ENCODE data around the gene PLEKHM1. TPM values are rescaled to one million over a fixed set of nuclear protein-coding genes. Genes with fewer than 3 reads are reported as not detected.

Gene PLEKHM1
- total RNA-seq, 1 donor from 2014 or later = 41.9 TPM

GRCh38 chr17:45440161-45440778, 50.3 kb downstream of the PLEKHM1 start:
- Mint-ChIP-seq H3K9me3 (ENCODE audit: unreplicated experiment) (no peaks in the 10 kb centered on the region), H3K4me1 (ENCODE audit: low read depth, unreplicated experiment) (peaks cover 23% of the 10 kb centered on the region), H3K27ac (ENCODE audit: unreplicated experiment) (no peak overlapping the region), H3K4me3 (ENCODE audit: unreplicated experiment) (no peak overlapping the region), H3K27me3 (ENCODE audit: low read depth, unreplicated experiment) (no peaks in the 10 kb centered on the region), H3K36me3 (ENCODE audit: low read depth, unreplicated experiment) (peaks cover 8% of the 10 kb centered on the region)
- peaks cover 18% of the 10 kb centered on the region for H3K4me1 ChIP-seq (ENCODE audit: insufficient read depth, low read length)
- H4K20me1 ChIP-seq (ENCODE audit: insufficient read depth, low read length) = peaks cover 7% of the 10 kb centered on the region
- no peak for FAIRE-seq
- H3K9me3 ChIP-seq (ENCODE audit: insufficient read depth, low read depth, low read length) = no peaks in the 10 kb centered on the region
- no peak overlapping the region for H3K9ac ChIP-seq (ENCODE audit: low read length)
- H3K79me2 ChIP-seq (ENCODE audit: insufficient read depth, low read length) = no peaks in the 10 kb centered on the region
- DNase-seq (ENCODE audit: low read depth) = no peak
- H2AFZ ChIP-seq (ENCODE audit: low read depth, low read length) = no peak overlapping the region
- no peaks in the 10 kb centered on the region for H3K27me3 ChIP-seq (ENCODE audit: insufficient read depth, low read length)
- H3K4me3 ChIP-seq (ENCODE audit: insufficient read depth, low read depth, low read length) = no peak overlapping the region
- TF ChIP-seq EZH2 (IDR thresholded peaks at IDR 0.05; ENCODE audit: insufficient read depth, low read length) (no peak), CTCF (IDR thresholded peaks at IDR 0.05; ENCODE audit: insufficient read depth, low read depth, low read length) (no peak)
- no peak overlapping the region for H3K27ac ChIP-seq (ENCODE audit: low read depth, low read length)
- no peaks in the 10 kb centered on the region for H3K36me3 ChIP-seq (ENCODE audit: insufficient read depth, low read length)
- H3K4me2 ChIP-seq (ENCODE audit: low read length) = no peak overlapping the region

GRCh38 chr17:45438931-45439610, 51.5 kb downstream of the PLEKHM1 start:
- Mint-ChIP-seq H3K4me1 (ENCODE audit: low read depth, unreplicated experiment) (peaks cover 23% of the 10 kb centered on the region), H3K9me3 (ENCODE audit: unreplicated experiment) (no peaks in the 10 kb centered on the region), H3K27me3 (ENCODE audit: low read depth, unreplicated experiment) (no peaks in the 10 kb centered on the region), H3K27ac (ENCODE audit: unreplicated experiment) (no peak overlapping the region), H3K36me3 (ENCODE audit: low read depth, unreplicated experiment) (peaks cover 6% of the 10 kb centered on the region), H3K4me3 (ENCODE audit: unreplicated experiment) (no peak overlapping the region)
- H3K36me3 ChIP-seq (ENCODE audit: insufficient read depth, low read length) = no peaks in the 10 kb centered on the region
- no peak for FAIRE-seq
- no peak overlapping the region for H3K4me3 ChIP-seq (ENCODE audit: insufficient read depth, low read depth, low read length)
- no peaks in the 10 kb centered on the region for H3K9me3 ChIP-seq (ENCODE audit: insufficient read depth, low read depth, low read length)
- peaks cover 7% of the 10 kb centered on the region for H4K20me1 ChIP-seq (ENCODE audit: insufficient read depth, low read length)
- H3K27me3 ChIP-seq (ENCODE audit: insufficient read depth, low read length) = no peaks in the 10 kb centered on the region
- H3K27ac ChIP-seq (ENCODE audit: low read depth, low read length) = no peak overlapping the region
- H3K9ac ChIP-seq (ENCODE audit: low read length) = no peak overlapping the region
- DNase-seq (ENCODE audit: low read depth) = no peak
- H3K79me2 ChIP-seq (ENCODE audit: insufficient read depth, low read length) = no peaks in the 10 kb centered on the region
- H2AFZ ChIP-seq (ENCODE audit: low read depth, low read length) = no peak overlapping the region
- H3K4me1 ChIP-seq (ENCODE audit: insufficient read depth, low read length) = peaks cover 18% of the 10 kb centered on the region
- no peak overlapping the region for H3K4me2 ChIP-seq (ENCODE audit: low read length)
- TF ChIP-seq CTCF (IDR thresholded peaks at IDR 0.05; ENCODE audit: insufficient read depth, low read depth, low read length) (no peak), EZH2 (IDR thresholded peaks at IDR 0.05; ENCODE audit: insufficient read depth, low read length) (no peak)
